GM21723 (cell line): ENCODE data around the gene SPON1.
"Not testable (repeated sequence)": the region's sequence is repeated elsewhere in the genome, so short reads cannot be mapped to it uniquely, and the experiment has no call there.

Source experiments
- ATAC-seq: cut with Tn5 transposase; IDR thresholded peaks from one replicate; pipeline ENCODE4 v1.9.1; 2021; ENCODE audit warnings: mild to moderate bottlenecking, moderate library complexity; ENCODE audit not compliant: unreplicated experiment

SPON1 gene

DNA sequence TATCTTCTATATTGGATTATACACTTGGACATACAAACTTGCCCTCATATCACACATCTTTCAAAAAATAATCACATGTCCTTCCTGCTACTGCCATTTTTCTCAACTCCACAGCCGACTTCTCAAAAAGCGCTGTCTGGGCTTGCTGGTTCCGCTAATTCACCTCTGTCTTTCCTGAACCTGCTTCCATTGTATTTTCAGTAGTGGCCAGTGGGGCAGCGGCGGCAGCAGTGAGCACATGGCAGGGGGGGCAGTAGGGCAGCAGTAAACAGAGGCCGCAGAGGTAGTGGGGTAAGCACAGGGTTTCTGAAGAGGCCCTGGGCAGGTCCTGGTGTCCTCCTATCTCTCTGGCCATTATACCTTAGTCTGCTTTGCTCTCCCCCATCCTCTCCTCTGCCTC, 270.1 kb downstream of the SPON1 start:
- no peak for ATAC-seq

DNA sequence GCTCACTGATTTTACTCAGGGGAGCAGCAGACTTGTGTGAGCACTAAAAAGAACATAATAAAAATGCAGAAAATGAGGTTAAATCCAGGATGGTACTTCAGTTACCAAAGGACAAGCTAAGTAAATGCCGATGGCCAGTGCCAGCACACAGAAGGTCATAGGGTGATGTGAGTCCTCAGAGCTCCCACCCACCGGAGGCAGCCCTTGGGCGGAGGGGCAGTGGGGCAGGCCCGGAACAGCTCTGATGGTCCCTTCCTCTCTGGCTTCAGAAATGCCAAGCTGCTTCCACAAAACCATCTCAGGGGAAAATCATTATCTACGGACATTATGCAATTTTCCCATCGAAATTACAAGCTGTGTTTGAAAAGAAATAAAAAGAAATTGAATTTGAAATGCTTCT, 271.9 kb downstream of the SPON1 start:
- ATAC-seq = no peak

DNA sequence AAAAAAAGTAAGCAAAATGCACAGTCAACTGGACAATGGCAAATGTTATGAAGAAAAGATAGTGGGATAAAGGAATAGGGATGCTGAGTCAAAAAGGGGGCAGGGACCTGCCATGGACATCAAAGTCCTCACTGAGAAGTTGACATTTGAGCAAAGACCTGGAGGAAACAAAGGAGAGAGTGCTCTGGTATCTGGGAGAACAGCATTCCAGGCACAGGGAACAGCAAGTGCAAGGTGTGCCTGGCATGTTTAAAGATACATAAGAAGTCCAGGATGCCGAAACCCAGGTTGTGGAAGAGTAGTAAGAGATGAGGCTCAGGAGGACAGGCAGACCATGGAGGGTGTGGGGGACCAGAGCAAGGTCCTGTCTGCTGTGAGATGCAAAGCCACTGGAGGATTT, 273.2 kb downstream of the SPON1 start:
- ATAC-seq = no peak

DNA sequence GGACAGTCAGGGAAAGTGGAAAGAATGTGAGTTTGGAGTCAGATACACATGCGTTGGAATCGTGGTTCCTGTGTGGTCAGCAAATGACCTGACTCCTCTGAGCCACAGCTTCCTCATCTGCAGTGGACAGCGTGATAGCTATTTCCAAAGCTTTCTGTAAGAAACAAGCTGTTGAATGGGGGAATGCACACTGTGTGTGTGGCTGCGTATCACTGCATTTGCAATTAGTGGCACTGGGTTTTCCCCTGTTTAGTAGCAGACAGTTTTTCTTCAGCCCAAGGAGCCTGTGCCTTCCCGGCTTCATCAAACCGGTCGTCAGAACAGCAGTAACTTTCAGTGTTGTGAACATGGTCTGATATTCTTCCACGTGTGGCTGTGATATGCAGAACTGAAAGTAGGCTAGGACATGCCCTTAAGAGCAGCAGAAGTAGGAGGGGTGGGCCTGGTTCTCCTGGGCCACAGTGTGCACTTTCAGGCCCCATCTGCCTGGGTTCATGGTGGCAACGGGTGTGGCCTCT, 275.0 kb downstream of the SPON1 start:
- ATAC-seq = peak; percentile 99

DNA sequence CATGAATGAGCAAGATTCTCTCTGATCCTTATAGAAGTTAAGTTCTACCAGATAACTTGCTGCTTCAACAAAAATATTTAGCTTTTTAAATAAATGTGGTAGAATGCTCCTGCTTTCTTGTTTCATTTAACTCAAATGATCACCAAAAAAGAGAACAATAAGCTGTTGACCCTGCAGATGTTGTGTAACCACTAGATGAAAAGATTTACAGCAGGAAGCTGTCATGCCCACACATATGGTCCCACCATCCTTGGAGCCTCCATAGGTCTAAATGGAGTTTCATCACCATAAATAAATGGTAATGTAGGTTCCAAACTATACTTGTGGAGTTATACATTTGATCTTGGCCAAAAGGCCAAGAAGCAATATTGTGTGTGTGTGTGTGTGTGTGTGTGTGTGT, 277.7 kb downstream of the SPON1 start:
- no peak for ATAC-seq

DNA sequence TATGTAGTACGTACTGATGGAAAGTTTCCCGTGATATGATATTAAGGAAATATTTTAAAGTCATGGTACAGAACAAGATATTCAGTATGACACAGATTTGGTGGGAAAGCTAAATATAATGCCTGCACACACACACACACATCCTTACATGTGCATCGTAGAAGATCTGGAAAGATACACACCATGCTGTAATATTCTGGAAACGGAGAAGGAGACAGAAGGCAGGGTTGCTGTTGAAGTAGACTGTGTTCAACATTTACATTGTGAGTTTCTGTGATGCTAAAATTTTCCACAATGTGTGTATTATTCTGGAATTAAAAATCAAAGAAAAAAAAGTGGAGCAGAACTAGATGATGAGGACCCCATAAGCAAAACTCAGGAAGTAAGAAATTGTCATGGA, 278.4 kb downstream of the SPON1 start:
- no peak for ATAC-seq

DNA sequence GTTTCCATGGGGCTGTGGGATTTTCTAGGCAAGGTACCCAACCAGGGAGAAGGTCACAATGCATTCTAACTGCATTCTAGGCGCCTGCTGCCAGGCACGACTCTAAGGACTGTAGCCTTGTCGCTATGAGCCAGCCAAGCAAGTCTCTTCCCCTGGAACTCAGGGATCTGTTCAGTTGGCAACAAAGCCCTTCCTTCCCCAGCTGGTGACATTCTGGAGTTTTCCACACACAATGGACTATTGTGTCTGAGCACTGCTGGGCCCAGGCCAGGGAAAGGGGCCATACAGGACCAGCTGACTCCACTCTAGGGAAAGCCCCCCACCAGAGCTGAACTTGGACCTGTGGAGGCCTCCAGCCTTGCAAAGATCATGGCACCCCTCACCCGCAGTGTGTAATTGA, 279.7 kb downstream of the SPON1 start:
- no peak for ATAC-seq

DNA sequence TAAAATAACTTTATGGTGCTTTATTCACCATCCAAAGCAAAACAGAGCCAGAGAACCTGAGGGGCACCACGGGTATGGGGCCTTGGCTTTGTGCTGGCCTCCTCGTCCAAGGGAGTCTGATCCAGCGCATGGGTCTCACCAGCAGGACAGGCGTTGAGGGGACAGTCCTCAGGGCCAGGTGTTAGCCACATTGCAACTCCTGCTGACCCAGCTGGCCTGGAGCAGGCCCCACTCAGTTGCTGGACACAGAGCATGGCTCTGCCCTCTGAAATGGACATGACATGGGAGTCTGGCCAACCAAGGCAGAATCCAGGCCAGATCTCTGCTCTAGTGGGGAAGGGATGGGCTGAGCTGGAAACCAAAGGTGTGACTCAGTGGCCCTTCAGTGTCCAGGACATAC, 280.2 kb downstream of the SPON1 start:
- no peak for ATAC-seq

DNA sequence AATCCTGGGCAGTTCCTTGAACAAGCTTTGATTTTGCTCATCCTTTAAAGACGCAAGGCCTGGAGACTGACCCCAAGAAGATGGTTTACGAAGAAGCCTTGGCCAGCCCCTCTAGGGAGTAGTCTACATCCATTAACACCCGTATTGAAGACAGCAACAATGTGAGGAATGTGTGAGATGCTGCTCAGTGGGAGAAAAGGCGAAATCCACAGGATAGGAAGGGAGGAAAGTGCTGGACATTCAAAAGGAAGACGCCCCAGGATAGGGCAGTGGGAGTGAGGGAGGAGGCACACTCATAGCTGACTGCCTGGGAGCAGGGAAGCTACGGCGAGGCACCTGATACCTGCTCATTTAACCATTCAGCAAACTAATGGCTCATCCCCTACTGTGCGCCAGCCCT, 282.4 kb downstream of the SPON1 start:
- ATAC-seq = no peak

DNA sequence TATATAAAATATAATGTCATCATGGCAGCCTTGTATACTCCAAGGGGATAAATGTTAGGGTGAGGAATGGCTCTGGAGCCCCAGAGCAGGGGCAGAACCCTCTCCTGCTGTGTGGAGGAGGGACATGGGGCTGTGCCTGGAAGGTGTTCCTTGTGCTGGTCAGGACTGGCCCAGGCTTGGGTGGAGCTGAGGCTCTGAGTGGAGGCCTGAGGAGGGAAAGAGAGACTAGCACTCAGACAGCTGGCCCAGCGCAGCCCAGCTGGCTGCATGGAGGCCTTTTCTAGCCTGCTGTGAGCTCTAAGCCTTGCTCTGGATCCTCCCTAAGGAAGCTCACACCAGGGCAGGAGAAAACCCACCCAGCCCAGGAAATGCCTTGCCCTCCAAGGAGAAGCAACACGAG, 282.9 kb downstream of the SPON1 start:
- ATAC-seq = no peak

DNA sequence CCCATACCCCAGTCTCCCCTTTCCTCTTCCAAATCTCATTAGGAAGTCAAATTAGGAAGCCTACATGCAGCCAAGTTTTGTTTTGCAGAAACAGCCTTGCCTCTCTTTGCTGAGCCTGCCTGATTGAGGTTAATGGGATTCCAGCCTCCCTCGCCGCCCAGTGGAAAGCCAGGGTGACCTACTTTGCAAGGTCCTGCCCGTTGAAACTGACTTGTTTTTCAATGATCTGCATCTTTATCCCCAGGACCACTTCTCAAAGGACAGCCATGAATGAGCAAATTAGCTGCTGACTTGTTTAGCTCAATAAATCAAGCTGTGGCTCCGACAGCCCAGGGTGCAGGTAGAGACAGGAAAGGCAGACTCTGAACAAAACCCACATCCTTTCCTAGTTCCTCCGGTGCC, 286.1 kb downstream of the SPON1 start:
- no peak for ATAC-seq

DNA sequence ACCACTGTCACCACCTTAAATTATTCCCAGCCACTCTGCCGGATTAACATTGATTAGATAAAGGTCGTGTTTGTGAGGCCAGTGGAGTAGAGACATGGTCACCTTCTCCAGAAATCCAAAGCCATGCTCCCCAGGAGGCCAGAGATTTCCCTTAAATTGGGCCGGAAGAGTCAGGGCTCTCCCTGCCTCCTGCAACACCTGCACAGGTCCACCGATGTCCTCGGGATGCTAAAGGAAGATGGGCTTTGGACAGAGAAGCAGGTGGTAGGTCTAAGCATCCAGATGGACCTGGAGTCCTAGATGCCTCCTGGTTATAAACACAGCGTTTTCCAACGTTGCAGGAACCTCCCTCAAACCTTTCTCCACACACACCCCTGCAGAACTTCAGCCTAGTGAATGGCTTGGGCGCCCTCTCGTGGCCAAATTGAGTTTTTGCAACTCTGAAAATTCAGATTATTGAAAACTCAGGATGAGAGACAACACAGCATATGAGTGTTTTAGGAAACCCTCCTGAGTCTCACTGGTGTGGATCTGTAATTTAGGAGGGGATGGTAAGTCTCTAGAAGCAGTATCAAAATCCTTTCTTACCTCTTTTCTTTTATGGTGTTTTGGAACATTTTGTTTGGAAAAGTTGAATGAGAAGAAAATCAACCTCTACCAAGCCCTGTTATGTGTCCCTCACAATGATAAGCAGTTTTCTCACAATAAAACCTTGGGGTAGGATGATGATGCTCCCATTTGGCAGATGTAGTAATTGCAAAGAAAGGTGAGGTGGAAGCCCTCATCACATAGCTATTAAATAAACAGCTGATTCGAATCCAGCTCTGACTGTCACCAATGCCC, 286.8 kb downstream of the SPON1 start:
- no peak for ATAC-seq

DNA sequence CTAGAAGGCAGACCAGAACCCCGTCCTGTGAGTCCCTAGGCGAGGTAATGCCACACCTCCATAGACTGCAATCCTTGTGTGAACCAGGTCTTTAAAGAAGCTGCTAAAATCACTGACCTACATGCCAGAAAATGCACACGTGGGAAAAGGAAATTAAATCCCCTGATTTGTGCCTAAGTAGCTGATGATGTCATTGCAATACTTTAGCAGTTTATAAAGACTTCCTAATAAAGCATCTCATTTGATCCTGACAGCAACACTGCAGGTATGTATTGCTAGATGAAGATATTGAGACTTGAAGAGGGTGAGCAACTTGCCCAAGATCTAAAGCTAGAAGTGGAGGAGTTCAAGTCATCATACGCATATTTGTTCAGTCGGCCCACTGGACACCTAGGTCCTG, 289.2 kb downstream of the SPON1 start:
- no peak for ATAC-seq

DNA sequence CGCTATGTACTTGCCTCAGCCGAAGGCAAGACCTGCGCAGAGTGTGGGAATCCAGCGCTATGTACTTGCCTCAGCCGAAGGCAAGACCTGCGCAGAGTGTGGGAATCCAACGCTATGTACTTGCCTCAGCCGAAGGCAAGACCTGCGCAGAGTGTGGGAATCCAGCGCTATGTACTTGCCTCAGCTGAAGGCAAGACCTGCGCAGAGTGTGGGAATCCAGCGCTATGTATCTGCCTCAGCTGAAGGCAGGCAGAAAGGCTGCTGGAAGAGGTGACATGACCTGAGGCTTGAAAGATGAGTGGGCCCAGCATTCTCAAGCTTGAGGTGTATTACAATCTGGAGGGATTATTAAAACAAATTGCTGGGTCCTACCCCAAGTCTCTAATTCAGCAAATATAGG, 290.0 kb downstream of the SPON1 start:
- ATAC-seq = not testable (repeated sequence)

DNA sequence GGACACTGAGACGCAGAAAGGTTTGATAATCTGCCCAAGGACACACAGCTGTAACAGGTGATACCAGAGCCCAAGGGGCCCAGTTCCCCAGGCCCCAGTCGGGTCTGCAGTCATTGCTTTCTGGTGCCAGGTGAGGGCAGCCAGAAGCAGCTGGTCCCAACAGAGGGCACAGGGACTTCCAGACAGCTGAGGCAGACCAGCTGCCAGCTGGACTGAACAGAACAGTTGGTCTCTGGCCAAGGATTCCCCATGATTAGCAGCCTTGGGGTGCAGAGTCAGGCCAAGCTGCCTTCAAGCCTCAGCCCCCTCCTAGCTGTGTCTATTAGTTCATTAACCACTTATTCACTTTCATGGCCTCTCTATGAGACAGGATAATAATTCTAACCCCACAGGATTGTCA, 290.9 kb downstream of the SPON1 start:
- ATAC-seq = no peak

DNA sequence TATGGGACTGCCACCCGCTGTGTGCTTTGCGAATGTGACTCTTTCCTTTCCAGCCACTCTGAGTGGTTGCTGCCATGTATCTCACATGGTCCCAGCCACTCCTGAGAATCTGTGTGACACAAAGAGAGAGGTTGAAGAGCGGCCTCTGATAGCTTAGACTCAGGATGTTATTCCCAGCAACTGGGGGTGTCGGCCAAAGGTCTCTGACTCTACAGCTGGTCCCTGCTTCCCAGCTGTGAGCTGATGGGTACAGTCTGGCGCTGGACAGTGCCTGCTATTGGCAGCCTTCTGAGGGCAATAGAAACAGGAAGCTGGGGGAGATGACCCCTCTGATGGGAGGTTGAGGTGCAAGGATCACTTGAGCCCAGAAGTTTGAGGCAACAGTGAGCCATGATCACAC, 291.3 kb downstream of the SPON1 start:
- ATAC-seq = no peak

DNA sequence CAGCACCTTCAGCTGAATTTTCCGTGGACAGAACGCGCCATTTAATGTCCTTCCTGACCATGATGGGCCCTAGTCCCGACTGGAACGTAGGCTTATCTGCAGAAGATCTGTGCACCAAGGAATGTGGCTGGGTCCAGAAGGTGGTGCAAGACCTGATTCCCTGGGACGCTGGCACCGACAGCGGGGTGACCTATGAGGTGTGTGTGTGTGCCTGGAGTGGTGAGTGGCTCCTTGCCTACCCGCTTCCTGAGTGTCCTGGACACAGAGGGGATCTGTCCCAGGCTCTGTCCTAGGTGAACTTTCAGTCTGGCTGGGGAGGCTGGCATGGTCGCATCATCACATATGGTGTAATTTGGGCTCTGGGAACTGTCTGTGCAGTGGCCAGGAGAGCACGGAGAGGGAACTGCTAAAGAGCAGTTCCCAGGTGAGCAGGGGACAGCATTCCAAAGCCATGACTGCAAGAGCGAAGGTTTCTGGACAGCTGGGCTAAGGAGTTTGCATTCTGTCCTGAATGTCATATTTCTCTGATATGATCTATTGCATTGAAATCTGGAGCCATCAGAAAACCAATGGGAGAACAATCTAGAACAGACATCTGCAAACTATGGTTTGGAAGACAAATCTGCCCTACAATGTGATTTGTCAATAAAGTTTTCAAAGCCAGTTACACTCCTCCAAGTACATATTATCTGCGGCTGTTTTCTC, 292.2 kb downstream of the SPON1 start:
- ATAC-seq = no peak

DNA sequence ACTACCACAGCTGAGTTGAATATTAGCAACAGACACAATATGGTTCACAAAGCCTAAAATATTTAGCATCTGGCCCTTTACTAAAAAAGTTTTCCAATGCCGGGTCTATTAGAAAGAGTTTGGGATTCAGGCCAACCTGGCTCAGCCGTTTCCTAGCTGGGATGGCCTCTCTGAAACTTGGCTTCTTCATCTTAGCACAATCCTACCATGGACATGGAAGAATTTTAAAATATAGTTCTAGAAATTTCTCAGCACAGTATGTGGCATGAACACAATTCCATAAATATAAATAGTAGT, 292.7 kb downstream of the SPON1 start:
- ATAC-seq = no peak

DNA sequence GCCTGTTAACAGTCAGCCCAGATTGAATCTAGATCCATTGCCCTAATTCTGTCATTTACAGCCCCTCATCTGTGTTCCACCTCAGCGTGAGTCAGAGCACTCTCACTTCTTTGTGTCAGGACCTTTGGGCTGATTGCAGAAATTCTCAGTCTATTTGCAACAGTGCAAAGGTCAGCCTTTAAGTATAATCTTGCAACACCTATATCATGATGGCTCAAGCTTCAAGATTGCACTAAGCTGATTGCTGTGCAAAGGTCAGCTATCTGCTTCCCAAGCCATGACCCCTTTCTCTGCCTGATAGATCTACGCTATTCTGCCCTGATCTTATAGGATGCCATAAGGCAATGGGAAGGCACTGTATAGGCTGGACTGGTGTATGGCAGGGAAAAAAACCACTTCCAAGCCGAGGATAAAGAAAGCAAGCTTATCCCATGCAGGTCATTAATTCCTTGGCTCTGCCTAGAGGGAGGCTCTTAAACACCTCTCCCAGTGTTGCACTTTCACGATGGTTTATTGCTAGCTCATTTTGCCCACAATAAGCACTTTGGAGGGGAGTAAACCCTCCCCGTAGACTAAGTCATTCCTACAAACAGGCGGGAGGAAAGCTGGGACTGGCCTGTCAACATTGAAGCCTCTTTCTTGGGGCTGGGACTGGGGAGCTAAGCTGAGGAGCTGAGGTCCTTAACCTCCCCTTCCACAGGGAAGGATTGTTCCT, 295.9 kb downstream of the SPON1 start:
- ATAC-seq = no peak

DNA sequence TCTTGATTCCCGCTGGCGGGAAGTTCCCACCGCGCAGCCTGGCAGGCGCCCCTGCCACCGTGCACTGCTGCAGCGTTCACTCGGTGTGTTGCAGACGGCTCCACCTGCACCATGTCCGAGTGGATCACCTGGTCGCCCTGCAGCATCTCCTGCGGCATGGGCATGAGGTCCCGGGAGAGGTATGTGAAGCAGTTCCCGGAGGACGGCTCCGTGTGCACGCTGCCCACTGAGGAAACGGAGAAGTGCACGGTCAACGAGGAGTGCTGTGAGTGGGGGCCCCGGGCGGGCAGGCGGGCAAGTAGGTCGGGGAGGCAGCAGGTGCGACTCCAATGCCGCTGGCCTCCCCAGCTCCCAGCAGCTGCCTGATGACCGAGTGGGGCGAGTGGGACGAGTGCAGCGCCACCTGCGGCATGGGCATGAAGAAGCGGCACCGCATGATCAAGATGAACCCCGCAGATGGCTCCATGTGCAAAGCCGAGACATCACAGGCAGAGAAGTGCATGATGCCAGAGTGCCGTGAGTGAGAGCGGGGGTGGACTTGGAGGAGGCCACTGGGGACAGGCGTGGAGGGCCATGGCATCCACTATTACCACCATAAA, 296.8 kb downstream of the SPON1 start:
- ATAC-seq = no peak

DNA sequence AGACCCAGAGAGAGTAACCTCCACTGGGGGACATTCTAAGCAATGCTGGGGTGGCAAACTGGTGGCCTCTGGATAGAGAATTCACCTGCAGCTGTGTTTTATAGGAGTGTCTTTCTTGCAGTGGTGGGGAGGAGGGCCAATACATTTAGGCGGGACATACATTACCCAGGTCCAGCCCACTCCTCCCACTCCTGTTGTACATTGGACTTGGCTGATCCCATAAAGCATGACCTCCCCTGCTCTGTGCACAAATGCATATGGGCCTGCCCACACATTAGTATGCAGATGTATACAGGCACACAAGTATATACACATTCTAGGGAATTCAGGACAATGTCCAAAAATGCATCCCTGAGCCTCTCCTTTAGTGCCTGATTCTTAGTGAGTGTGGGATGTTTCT, 297.4 kb downstream of the SPON1 start:
- ATAC-seq = no peak

DNA sequence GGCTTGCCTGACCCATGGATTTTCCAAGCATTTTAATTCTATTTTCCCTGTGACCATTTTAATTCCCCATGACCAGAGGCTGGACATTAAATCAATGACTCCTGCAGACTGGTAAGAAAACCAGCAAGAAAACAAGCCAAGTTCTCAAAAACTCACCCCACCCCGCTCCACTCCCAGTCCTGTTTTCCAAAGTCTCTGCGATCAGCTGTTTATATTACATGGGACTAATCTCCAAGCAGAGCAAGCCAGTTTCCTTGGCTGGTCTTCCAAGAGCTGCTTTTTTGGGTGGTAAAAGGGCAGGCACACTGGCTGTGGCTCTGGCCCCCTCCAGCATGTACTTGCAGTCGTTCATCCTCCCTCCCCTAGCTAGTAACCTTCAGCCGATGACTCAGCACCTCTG, 298.5 kb downstream of the SPON1 start:
- ATAC-seq = no peak
